ENCODE data around the gene SPART.
"Not testable (repeated sequence)": the region's sequence is repeated elsewhere in the genome, so short reads cannot be mapped to it uniquely, and the experiment has no call there.

SPART gene

GRCh38 chr13:36310417-36311108 lies 35.6 kb downstream of the SPART start:
- DNase-seq: no peak

- no peak for DNase-seq
Observed at GRCh38 chr13:36302289-36302688, 43.9 kb downstream of the SPART start.

GRCh38 chr13:36299469-36299868 lies 46.7 kb downstream of the SPART start:
- DNase-seq: not testable (repeated sequence)

- DNase-seq: no peak
Observed at GRCh38 chr13:36298535-36299068, 47.6 kb downstream of the SPART start.

GRCh38 chr13:36297366-36298338 lies 48.5 kb downstream of the SPART start, which contains the start of gene CCDC169:
Gene CCDC169, minus strand, starts transcription at chr13:36297814. Its CDS starts 95 bp downstream, at chr13:36297719.
- peak; percentile 9 for DNase-seq

GRCh38 chr13:36294096-36294495 lies 52.1 kb downstream of the SPART start:
- no peak for DNase-seq

- no peak for DNase-seq
Observed at GRCh38 chr13:36293497-36293896, 52.7 kb downstream of the SPART start.

- DNase-seq: no peak
Observed at GRCh38 chr13:36288794-36289391, 57.3 kb downstream of the SPART start.

DNA sequence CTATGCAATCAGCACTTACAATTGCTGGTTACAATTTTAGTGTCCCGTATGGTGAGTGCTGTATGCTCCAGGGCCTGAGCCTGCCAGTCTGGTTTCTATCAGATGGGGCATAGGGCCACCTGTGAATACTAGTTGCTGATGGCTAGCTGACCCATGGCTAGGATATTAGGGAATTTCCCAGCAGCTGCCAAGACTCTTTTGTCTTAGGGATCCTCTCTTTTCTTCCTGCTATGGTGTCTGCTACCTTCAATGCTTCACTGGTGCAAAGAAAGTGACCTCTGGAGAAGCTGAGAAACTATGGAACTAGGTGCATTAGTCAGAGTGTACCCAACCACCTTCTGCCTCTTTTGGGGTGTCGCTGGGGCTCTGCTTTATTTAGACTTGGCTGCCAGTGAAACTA lies 60.2 kb downstream of the SPART start:
- no peak for DNase-seq

DNA sequence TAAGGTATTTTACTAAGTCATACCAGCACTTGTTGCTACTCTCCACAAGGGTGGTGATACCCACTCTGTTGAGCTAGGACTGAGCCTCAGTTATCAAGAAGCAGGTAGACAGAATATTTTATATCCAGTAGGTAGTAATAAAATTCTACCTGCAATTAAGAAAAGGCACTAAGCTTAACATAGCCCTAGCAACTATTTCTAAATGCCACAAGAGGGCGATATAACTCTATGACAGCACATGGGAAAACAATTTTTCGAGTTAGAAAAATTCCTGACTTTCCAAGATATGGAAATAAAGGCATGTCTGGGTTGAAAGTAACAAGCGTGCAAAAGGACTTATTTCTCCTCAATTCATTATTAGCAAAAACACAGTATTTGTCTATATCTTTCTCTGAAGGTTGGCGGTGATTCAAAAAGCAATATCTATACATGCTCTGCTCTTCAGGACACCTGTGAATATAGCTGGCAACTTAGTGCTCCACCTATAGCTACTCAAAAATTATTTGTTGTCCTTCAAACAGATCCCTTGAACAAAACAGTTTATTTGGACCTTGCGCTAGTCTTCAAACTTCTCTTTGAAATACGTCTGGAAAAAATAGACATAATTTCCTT lies 63.3 kb downstream of the SPART start:
- DNase-seq: no peak

DNA sequence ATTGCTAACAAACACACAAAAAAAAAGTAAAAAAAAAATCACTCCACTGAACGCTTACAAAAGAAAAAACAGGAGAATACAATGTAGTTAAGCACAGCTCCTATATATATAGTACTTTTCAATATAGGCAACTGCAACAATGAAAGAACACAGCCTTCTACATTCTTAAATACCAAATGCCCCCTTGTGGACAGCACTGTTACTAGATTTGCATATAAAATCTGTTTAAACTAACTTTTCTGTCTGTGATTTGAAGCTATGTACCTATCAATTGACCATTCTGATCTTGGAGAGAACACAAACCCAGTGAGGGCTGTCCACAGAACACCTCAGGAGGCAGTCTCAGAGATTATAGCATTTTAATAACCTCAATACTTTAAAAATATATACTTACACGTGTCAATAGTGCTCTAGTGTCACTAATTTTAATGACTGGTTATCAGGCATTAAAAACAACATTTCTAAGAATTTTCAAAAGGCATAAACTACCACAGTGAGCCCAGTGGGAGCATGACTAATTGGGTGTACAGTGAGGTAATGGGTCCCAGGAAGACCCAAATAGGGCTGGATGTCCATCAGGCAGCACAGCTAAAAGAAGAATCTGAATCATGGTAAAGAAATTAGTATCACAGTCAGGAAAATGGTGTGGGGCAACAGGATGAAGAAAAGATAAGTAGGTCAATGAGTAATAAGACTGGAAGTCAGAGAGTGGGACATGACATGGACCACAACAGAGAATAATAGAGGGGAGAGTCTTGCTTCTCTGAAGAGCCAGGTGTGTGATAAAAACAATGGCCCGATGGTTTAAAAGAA lies 70.8 kb downstream of the SPART start:
- DNase-seq: peak; percentile 47

DNA sequence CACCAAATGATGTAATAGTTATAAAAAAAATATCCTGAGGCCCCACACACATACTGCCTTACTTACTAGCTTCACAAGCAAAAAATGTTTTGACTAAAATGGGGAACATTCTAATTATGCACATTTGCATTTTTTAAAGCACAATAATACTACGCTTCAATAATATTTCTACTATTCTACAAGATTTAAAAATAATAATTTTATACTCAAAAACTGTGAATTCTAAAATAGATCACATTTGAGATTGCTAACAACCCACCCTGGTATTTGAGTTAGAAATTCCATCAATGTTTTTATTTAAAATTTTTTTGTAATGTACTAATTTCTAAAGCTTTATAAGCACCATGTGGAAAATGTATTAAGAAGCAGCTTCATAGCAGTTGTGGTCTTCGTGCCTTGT lies 72.8 kb downstream of the SPART start:
- no peak for DNase-seq

DNA sequence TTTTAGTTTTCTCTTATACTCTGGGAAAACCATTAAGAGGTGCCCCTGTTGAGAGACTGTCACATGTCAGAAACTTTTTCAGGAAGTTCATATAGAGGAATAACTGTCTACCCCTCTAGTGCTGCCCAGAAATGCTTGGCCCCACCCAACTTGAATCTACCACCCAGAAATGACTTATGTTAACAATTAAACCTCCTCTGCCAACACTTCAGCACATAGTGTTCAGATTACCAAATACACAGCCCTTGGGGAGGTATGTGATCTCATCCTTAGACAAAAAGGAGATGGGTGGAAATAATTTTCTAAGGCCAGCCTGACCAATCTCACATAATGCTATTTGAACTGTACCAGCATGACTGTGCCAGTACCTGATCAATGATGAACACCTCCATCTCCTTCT lies 84.2 kb downstream of the SPART start:
- DNase-seq: no peak

DNA sequence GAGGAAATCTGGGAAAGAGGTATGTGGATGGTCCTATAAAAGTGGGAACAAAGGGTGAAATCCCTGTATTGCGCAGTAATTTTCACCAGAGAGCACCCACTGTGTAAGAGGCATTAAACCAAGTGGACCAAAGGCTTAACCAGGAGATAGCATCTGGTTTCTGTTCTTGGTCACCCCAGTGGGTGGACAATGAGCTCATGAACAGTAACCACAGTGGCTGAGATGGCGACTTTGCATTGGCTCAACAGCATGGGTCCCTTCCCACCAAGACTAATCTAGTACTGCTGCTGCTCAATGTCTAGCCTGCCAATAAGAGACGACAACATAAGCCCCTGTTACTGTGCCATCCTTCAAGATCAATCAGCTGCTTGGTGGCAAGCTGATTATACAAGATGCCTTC lies 85.2 kb downstream of the SPART start:
- no peak for DNase-seq

GRCh38 chr13:36259361-36260137 lies 86.6 kb downstream of the SPART start:
- no peak for DNase-seq

DNA sequence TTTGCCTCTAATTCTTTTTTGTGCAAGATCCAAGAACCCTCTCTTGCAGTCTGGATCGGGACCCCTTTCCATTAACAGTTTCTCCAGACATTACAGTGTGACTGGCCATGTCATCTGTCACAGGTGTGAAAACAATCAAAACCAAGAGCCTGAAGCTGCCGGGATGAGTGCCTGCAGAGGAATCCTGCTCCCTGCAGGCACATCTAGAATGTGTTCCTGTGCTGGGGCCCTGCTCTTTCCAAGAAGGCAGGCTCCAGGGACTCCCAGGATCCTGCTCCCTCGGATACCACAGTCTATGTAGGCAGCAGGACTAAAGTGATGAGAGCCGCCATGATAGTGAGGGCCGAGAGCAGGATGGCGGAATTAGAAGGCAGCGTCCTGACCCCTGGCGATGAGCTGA lies 87.4 kb downstream of the SPART start:
- no peak for DNase-seq
